HG02642 (cell line): ENCODE measurements around the gene GLE1.
"Not testable (repeated sequence)": the region's sequence is repeated elsewhere in the genome, so short reads cannot be mapped to it uniquely, and the experiment has no call there.

Experiments used
- ATAC-seq: cut with Tn5 transposase; IDR thresholded peaks from one replicate; pipeline ENCODE4 v1.9.1; 2021; ENCODE audit warnings: mild to moderate bottlenecking; ENCODE audit not compliant: unreplicated experiment, poor library complexity

The GLE1 gene

DNA sequence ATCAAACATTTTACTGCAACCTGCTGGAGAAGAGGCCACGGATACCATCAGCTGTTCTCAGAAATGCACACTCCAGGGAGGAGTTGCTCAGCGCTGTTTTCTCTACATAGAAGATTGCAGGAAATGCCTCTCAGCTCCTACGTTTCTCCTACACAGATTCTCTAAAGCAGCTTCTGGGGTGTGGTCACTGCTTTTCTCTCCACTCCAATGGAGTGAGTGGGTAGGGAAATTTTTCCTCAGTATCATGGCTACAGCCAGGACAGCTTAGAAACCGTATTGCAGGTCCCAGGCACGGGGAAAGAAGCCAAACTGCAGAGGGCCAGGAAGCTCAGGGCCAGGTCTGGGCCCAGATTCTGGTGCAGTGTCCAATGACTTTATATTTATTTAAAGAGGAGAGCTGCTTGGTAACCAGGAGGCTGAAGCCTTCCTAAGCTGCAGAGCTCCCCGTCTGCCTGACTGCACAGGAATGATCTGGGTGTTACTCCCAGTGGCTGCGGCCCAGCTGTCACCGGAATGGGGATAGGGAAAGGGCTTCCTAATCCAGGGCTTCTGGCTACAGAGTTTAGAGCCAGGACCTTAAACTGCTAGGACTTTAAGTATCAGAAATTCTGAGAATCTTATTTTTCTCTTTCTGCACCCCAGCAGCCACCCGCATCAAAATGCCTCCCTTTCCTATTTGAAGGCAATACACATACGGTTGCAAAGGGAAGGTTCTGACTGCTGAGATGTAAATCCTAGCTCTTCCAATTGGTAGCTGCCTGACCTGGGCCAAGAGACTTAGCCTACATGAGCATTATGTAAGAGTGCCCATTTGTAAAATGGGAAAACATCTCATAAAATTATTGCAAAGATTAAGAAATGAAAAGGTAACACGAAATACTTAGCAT lies 46.5 kb downstream of the GLE1 start:
- ATAC-seq = no peak

GRCh38 chr9:128551657-128552152 lies 47.2 kb downstream of the GLE1 start:
- no peak for ATAC-seq

DNA sequence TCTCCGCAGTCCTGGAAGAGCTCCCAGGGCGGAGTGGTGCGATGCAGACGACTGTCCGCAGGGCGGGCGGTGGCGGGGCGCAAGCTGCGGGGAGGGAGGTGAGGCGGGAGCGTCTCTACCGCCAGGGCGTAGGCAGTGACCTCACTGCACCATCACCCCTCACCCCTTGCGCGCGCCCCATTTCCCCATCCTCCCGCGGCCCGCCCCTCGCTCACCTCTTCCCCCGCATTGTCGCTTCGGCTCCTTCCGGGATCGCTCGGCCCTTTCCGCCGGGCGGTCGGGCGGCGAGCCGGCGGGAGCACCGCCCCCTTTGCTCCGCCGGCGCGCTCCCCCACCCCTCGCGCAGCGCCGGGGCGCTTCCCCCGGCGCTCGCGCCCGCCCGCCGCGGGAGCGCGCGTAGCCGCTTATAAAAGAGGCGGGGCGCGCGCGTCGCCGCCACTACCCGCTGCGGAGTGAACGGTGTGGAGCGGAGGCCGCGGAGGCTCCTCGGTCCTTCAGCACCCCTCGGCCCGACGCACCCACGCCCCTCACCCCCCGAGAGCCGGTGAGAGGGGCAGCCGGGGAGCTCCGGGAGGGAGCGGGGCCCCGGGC lies 47.7 kb downstream of the GLE1 start, which contains the start of gene SPTAN1:
Gene SPTAN1, plus strand, starts transcription at position 435 of the 591 bp plus-strand sequence. CDS start 14,154 bp downstream, outside the sequence.
- peak; percentile 83 for ATAC-seq

DNA sequence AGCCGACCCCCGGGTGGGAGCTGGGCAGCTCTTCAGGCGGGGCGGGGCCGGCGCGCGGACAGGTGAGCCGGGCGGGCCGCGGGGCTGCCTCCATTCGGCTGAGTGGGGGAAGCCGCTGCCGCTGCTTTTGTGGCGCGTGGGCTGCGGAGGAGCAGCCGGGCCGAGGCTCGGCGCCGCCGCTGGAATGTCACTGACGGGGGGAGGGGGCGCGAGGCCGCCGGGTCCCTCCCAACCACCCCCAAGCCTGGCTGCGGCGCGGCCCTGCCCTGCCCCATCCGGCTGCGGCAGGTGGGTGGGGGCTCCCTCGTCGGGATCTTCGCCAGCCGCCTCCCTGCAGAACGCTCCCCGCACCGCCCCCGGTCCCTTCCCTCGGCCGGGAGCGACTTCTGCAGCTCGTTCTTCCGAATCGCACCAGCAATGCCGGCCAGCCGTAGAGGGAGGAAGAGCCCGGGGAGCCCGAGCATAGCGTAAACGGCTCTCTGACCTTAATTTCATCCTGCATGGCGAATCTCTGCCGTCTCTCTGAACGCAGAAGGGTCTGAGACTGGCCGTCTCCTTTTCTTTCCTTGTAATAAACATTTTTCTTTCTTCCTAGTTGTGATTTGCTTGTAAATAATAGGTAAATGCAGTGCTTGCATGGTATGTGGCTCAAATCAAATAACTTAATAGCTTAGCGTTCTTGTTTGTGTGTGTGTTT lies 48.4 kb downstream of the GLE1 start:
- peak; percentile 44 for ATAC-seq

GRCh38 chr9:128553728-128554127 lies 49.2 kb downstream of the GLE1 start:
- no peak for ATAC-seq

DNA sequence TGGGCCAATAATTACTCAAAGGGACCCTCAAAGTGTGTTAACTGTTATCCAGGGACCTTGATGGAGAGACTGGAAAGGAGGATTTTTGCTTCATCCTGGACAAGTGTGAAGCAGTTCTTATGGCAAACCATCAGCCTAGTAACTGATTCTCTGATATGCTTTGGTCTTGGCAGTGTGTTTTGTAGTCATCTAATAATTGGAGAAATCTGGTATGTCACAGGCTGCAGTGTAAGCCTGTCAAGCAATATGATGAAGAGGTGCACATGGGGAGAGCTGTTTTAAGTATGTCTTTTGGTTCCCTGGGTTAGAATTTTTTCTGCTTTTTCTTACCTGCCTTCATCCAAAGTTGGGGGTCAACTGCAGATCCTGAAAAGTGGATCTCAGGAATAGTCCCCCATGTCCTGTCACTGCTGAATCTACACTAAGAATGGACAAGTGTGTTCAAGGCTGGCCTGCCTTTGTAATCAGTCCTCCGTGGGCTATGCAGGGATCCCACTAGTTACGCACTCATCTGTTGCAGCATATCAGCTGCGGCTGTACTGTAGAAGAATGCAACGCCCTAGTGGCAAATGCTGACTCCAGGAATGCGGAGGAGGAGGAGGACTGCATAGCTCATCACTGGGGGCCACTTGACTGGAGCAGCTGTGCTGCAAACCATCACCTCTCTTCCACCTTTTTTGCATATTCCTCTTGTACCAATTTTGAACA lies 49.8 kb downstream of the GLE1 start:
- ATAC-seq = no peak

DNA sequence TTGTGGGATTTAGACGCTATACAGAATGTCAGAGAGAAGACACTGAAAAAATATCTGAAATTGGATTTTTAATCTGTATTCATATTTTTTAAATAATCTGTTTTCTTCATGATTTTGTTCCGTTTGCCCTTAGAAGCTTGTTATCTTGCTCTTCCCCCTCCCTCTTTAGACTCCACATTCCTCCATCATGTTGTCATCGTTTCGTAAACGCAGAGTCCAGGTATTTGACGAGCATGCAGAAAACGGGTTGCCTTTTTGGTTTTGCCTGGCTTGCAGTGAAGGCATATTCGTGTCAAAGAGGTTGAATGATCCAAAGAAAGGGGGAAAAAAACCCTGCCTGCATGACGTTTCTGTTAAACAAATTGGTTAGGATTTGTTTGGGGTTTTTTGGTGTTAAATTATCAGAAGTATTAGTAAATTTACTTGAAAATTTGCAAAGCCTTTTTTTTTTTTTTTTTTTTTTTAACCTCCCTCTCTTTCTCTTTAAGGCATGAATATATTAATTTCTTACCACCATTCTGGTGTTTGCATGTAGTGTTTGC lies 50.7 kb downstream of the GLE1 start:
- ATAC-seq = no peak

- no peak for ATAC-seq
Observed at GRCh38 chr9:128556276-128556675, 51.8 kb downstream of the GLE1 start.

DNA sequence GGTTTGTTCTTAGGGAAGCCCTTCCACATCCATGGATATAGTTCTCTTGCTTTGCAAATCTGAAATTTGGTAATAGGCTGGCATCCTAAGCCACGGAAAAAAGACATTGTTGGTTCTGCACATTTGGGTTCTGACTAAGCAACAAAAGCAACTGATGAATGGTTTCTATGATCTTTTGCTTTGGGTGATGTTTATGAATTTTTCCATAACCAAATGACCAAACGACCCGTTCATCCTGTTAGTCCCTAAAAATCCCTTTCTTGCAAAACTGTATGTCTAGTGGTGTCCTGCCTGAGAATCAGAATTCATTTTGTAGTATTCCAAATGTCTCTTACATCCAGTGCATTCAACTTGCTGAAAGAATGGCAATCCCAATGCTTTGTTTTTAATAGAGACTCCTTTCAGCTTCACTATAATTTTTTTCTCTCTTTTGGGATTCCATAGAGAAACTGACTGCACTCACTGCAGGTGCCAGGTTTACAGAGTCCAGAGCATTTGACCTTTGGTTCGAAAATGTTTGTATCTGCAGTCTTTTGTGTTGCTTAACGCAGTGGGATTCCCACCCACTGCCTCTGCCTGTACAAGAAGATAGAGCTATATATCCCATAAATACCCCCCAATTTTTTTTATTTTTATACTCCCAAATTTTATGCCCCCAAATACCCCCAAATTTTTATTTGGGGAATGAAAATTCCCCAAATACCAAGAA lies 52.6 kb downstream of the GLE1 start:
- ATAC-seq = no peak

GRCh38 chr9:128558431-128559310 lies 54.2 kb downstream of the GLE1 start:
- ATAC-seq = peak; percentile 70

- ATAC-seq = no peak
Observed at GRCh38 chr9:128565578-128565977, 61.1 kb downstream of the GLE1 start.

DNA sequence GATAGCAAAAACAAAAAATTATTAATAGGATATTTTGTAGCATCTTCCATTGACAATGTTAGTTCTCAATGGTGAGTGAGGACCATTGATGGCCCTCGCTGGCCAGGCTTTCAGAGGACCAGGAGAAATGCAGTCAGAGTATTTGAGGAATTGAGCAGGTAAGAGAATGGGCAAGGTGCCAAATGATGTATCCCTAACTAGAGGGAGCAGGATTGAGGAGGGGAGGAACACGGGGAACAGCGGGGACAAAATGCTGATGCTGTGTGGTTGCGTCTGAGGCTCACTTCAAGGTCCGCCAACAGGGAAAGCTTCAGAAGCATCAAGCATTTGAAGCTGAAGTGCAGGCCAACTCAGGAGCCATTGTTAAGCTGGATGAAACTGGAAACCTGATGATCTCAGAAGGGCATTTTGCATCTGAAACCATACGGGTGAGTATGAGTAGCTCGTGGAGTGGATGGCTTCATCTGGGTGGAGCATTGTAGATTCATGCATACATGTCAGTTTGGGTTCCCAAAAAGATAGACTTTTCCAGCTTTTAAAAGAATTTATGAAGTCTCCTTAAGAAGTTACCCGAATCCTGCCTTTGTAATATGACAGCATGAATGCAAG lies 64.1 kb downstream of the GLE1 start:
- no peak for ATAC-seq

DNA sequence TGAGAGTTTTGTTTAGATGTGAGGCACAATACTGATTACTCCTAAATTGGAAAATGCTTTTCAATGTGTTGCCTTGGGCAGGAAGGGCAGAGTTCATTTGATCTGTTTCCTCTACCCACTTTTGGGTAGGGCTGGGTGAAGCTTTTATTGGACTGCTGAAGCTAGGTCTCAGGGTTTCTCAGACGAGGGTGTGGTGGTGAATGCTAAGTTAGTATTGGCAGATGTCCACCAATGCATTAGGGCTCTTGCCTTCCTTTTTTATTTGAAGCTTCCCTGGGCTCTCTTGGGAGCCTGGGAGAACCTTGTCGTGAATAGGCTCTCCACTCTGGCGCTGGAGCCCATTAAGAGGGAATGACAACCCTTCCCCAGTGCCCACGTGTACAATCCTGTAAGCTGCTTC lies 71.0 kb downstream of the GLE1 start:
- no peak for ATAC-seq

GRCh38 chr9:128575916-128576315 lies 71.4 kb downstream of the GLE1 start:
- no peak for ATAC-seq

DNA sequence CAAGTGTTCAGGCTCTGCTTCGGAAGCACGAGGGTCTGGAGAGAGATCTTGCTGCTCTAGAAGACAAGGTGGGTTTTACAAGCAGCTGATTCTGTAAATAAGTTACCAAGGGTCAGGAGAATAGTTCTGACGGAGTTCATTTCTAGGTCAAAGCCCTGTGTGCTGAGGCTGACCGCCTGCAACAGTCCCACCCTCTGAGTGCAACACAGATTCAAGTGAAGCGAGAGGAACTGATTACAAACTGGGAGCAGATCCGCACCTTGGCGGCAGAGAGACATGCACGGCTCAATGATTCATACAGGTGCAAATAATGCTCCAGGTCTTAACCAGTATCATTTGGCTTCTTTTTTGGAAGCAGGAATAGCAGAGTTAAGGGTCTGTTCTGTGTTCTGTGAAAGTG lies 72.7 kb downstream of the GLE1 start:
- ATAC-seq = no peak

DNA sequence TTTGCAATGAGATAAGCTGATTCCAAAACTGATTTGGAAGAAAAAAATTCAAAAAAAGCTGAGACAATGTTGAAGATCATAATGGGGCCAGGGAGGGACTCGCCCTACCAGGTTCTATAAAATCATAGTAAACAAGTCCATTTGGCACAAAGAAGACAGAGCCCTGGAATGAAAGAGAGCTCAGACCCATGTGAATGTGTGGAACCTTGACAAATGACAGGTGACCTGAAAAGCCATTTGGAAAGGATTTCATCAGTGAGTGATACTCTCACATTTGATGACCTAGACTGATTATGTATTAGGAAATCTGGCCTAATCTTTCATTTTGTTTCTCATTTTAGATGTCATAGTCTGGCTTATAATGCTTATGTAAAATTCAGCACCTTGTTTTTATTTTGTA lies 74.7 kb downstream of the GLE1 start:
- ATAC-seq = no peak

- ATAC-seq = no peak
Observed at GRCh38 chr9:128580731-128581130, 76.2 kb downstream of the GLE1 start.

GRCh38 chr9:128585155-128585554 lies 80.6 kb downstream of the GLE1 start:
- ATAC-seq = not testable (repeated sequence)
